B cell (primary cell): ENCODE results near the gene MX1. TPM values are rescaled to one million over a fixed set of nuclear protein-coding genes. Genes with fewer than 3 reads are reported as not detected.
"Not testable (repeated sequence)": the region's sequence is repeated elsewhere in the genome, so short reads cannot be mapped to it uniquely, and the experiment has no call there.

Experiments
- ATAC-seq: fragments of 200-7000 bp; cut with Tn5 transposase; one replicate; pipeline ENCODE4 v1.10.0; 2021; ENCODE audit warnings: low read depth, mild to moderate bottlenecking, moderate number of reproducible peaks, moderate library complexity
- CTCF ChIA-PET: fragments of 350-600 bp; sonication (Branson Sonifier 250); formaldehyde crosslinking; loops from one replicate; lab custom pipeline; 2021; ENCODE audit warnings: antibody characterized with exemption, inconsistent platforms; lab: Charles Lee
- POLR2A ChIA-PET: fragments of 350-600 bp; sonication (Branson Sonifier 250); formaldehyde crosslinking; loops from one replicate; lab custom pipeline; 2021; ENCODE audit warnings: antibody characterized with exemption; lab: Charles Lee
- DNase-seq: peaks from one replicate; pipeline ENCODE4 v3.0.0; 2013
- H2AFZ ChIP-seq: 2 replicates; pipeline ENCODE4 v1.6.1; 2012; ENCODE audit warnings: mild to moderate bottlenecking, low read depth, low read length; ENCODE audit not compliant: insufficient read depth, poor library complexity, severe bottlenecking
- H3K27ac ChIP-seq, 2 donors: 1 replicate in 1 of 2; 2 replicates in 1 of 2; pipeline ENCODE4 v1.5.1; 2012 to 2013; ENCODE audit warnings: low read length in 2 of 2, mild to moderate bottlenecking in 2 of 2, moderate library complexity in 1 of 2
- H3K27me3 ChIP-seq, 4 experiments: fragments of 200-600 bp in 1 of 4; sonication (generic) in 1 of 4; replicated peaks in 1 of 4; 1 replicate in 2 of 4; 2 replicates in 2 of 4; pipeline versions ENCODE4 v1.6.1 to v1.7.0; 2013 to 2016; ENCODE audit warnings: low read length in 3 of 4, mild to moderate bottlenecking in 2 of 4, mixed read lengths in 1 of 4, moderate library complexity in 1 of 4; ENCODE audit not compliant: insufficient read depth in 4 of 4, control insufficient read depth in 3 of 4; ENCODE audit errors: control extremely low read depth in 1 of 4
- H3K36me3 ChIP-seq, 2 experiments: replicated peaks in 1 of 2; 1 replicate in 1 of 2; 2 replicates in 1 of 2; pipeline versions ENCODE4 v1.6.1 to v1.7.1; 2013; ENCODE audit warnings: low read length in 1 of 2; ENCODE audit not compliant: insufficient read depth in 2 of 2, control insufficient read depth in 1 of 2; ENCODE audit errors: control extremely low read depth in 1 of 2, extremely low read depth in 1 of 2
- H3K4me1 ChIP-seq, 2 donors: fragments of 200-600 bp in 1 of 2; sonication (generic) in 1 of 2; 1 replicate in 1 of 2; 2 replicates in 1 of 2; pipeline versions ENCODE4 v1.5.1 to v1.6.1; 2013 to 2017; ENCODE audit warnings: low read length in 2 of 2; ENCODE audit not compliant: control insufficient read depth in 2 of 2, insufficient read depth in 2 of 2
- H3K4me2 ChIP-seq: replicated peaks from 2 replicates; pipeline ENCODE3; 2012; ENCODE audit warnings: mild to moderate bottlenecking, low read depth, low read length; ENCODE audit not compliant: poor library complexity, severe bottlenecking
- H3K4me3 ChIP-seq, 5 experiments: fragments of 200-600 bp in 1 of 5; sonication (generic) in 1 of 5; 1 replicate in 3 of 5; 2 replicates in 2 of 5; pipeline versions ENCODE4 v1.5.1 to v1.7.0; 2011 to 2016; ENCODE audit warnings: low read length in 4 of 5, mild to moderate bottlenecking in 4 of 5, low read depth in 2 of 5, control low read depth in 1 of 5, moderate library complexity in 1 of 5; ENCODE audit not compliant: insufficient read depth in 1 of 5; ENCODE audit errors: control extremely low read depth in 1 of 5, extremely low read depth in 1 of 5
- H3K79me2 ChIP-seq: fragments of 200-600 bp; sonication (generic); one replicate; pipeline ENCODE4 v1.6.0; 2016; ENCODE audit warnings: low read length; ENCODE audit not compliant: control insufficient read depth, insufficient read depth
- H3K9ac ChIP-seq: fragments of 200-600 bp; sonication (generic); 2 replicates; pipeline ENCODE4 v1.6.1; 2017; ENCODE audit warnings: mild to moderate bottlenecking, low read length, moderate library complexity
- H3K9me3 ChIP-seq, 3 donors: one replicate each; pipeline versions ENCODE4 v1.6.1 to v1.7.1; 2013; ENCODE audit warnings: low read length in 2 of 3; ENCODE audit not compliant: control insufficient read depth in 2 of 3, insufficient read depth in 1 of 3; ENCODE audit errors: control extremely low read depth in 1 of 3
- H4K20me1 ChIP-seq: 2 replicates; pipeline ENCODE4 v1.6.0; 2012; ENCODE audit warnings: mild to moderate bottlenecking, low read length; ENCODE audit not compliant: insufficient read depth, control insufficient read depth, poor library complexity, severe bottlenecking
- H3K27ac Mint-ChIP-seq: one replicate; pipeline ENCODE4 v1.8.0; 2021; ENCODE audit warnings: mixed read lengths
- H3K27me3 Mint-ChIP-seq: one replicate; pipeline ENCODE4 v1.8.0; 2021; ENCODE audit warnings: mixed read lengths
- H3K4me1 Mint-ChIP-seq: one replicate; pipeline ENCODE4 v1.8.0; 2021; ENCODE audit warnings: mixed read lengths
- H3K4me3 Mint-ChIP-seq: one replicate; pipeline ENCODE4 v1.8.0; 2021; ENCODE audit warnings: mixed read lengths
- H3K9me3 Mint-ChIP-seq: one replicate; pipeline ENCODE4 v1.8.0; 2022; ENCODE audit warnings: mixed read lengths; ENCODE audit not compliant: insufficient read depth
- CTCF ChIP-seq: fragments of 200-600 bp; IDR thresholded peaks from one replicate; pipeline ENCODE4 v1.8.0; 2022; ENCODE audit warnings: antibody characterized with exemption, mild to moderate bottlenecking
- EZH2 ChIP-seq: IDR thresholded peaks from 2 replicates; pipeline ENCODE4 v1.6.1; 2012; ENCODE audit warnings: borderline replicate concordance, low read depth, mild to moderate bottlenecking, moderate library complexity, low read length; ENCODE audit not compliant: insufficient read depth, poor library complexity, severe bottlenecking
- WGBS: methylation state at CpG from one replicate; pipeline ENCODE4 v1.1.5; 2013; ENCODE audit warnings: missing lambda C conversion rate; ENCODE audit not compliant: insufficient coverage; 5-methylcytosine and 5-hydroxymethylcytosine counted together
- intact Hi-C: fragments of 100-400 bp; cut with micrococcal nuclease; formaldehyde crosslinking; loops from one replicate; pipeline ENCODE4 v1.10.0; 2022
- polyA plus RNA-seq: library from polyadenylated mRNA; depleted of rRNA; stranded (reverse); fragments of >200 nt; gene quantifications from 2 replicates; pipeline ENCODE4 v1.2.3, GENCODE V29; 2012
- total RNA-seq, 2 donors: library from RNA; stranded (reverse); fragments of 120-200 nt in 1 of 2; gene quantifications; 1 replicate in 1 of 2; 2 replicates in 1 of 2; pipeline versions ENCODE4 v1.2.3 to v1.2.4, GENCODE V29; 2013 to 2022

Gene MX1
- total and polyA plus RNA-seq, 2 donors (not counting 1 experiment from before 2014, with no cell fraction given) = 57.6 to 62.9 TPM

DNA sequence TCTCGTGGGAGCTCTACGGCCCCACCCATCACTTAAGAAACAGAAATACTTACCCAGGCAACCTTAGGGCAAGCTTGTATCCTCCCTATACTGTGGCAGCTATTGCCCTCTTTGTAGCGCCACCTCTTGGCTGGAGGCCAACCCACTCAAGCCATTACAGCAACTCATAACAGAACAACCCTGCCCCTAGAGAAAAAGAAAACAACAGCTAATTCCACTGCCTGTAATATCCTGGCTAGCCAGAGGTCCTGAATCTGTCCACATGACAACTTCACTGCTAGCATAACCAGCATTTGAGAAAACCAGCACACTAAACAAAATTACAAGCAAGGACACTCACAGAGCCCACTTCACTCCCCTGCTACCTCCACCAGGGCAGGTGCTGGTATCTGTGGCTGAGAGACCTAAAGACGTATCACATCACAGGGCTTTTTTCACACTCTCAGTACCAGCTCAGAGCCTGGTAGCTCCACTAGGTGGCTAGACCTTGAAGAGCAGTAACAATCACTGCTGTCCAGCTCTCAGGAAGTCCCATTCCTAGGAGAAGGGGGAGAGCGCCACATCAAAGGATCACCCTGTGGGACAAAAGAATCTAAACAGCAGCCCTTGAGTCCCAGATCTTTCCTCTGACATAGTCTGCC is 14.5 kb upstream of the MX1 start:
- Histone ChIP-seq H3K36me3 (peaks cover 7 to 39% of the 10 kb centered on the region in 2 experiments), H4K20me1 (no peaks in the 10 kb centered on the region), H3K4me3 (no peak overlapping the region), H2AFZ (no peak overlapping the region), H3K79me2 (no peaks in the 10 kb centered on the region), H3K4me1 (peaks cover 0 to 7% of the 10 kb centered on the region in 2 donors), H3K9me3 (peaks cover 0 to 10% (median 3%) of the 10 kb centered on the region in 3 donors), H3K27me3 (no peaks in the 10 kb centered on the region), H3K27ac (no peak overlapping the region), H3K4me2 (no peak overlapping the region), H3K9ac (no peak overlapping the region)
- H3K27ac Mint-ChIP-seq = no peak overlapping the region
- H3K4me1 Mint-ChIP-seq = peaks cover 6% of the 10 kb centered on the region
- DNase-seq = no peak
- intact Hi-C loops = no loop called here
- H3K9me3 Mint-ChIP-seq = peaks cover 5% of the 10 kb centered on the region
- ChIA-PET CTCF (interaction anchor here (0.6 to 1.8 kb wide), 4 partner anchors 44 to 598 kb away, joined by 3 to 15 read pairs (median 3); partner anchors contain the start of genes MX2 and ZBTB21), POLR2A (no interaction called here)
- no peak for TF ChIP-seq EZH2
- no peak for TF ChIP-seq CTCF
- H3K4me3 Mint-ChIP-seq = no peak overlapping the region
- ATAC-seq = peak; percentile 39
- 79% methylated on average over 2 of the region's 5 CpGs for WGBS
- H3K27me3 Mint-ChIP-seq = no peaks in the 10 kb centered on the region

DNA sequence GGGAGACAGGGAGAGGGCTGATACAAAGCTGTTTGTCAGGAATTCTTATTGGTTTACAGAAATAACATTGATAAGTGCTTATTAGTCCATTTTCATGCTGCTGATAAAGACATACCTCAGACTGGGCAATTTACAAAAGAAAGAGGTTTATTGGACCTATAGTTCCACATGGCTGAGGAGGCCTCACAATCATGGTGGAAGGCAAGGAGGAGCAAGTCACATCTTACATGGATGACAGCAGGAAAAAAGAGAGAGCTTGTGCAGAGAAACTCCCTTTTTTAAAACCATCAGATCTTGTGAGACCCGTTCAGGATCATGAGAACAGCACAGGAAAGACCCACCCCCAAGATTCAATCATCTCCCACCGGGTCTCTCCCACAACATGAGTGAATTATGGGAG is 8.5 kb upstream of the MX1 start:
- H3K4me3 ChIP-seq, ATAC-seq, H2AFZ ChIP-seq, H3K9ac ChIP-seq, H3K9me3 ChIP-seq, POLR2A ChIA-PET, DNase-seq, H3K4me2 ChIP-seq, H3K9me3 Mint-ChIP-seq, H3K79me2 ChIP-seq, H3K27me3 Mint-ChIP-seq, H3K36me3 ChIP-seq, H3K27ac ChIP-seq, H3K4me3 Mint-ChIP-seq, intact Hi-C loops, H3K27me3 ChIP-seq, H4K20me1 ChIP-seq: not testable (repeated sequence)
- CTCF ChIA-PET = interaction anchor here (1.5 to 1.9 kb wide), 2 partner anchors 12 to 134 kb away, joined by 4 to 11 read pairs; no protein-coding TSS in a partner anchor
- WGBS = no CpG with 5 or more reads among the region's 2 CpGs
- H3K27ac Mint-ChIP-seq = peak overlapping the region; percentile 57
- peaks cover 24 to 27% of the 10 kb centered on the region in 2 donors for H3K4me1 ChIP-seq
- peaks cover 29% of the 10 kb centered on the region for H3K4me1 Mint-ChIP-seq
